ES-I3 (cell line): ENCODE data around the gene SYMPK.
A peak's percentile ranks its signal among the peaks of the same experiment; 100 is the strongest.
"Not testable (repeated sequence)": the region's sequence is repeated elsewhere in the genome, so short reads cannot be mapped to it uniquely, and the experiment has no call there.

ENCODE experiments used
- H3K36me3 ChIP-seq: 2 replicates; pipeline ENCODE4 v1.6.1; 2013; ENCODE audit warnings: mild to moderate bottlenecking, low read length, control low read depth, moderate library complexity; ENCODE audit not compliant: insufficient read depth
- H3K4me1 ChIP-seq: 2 replicates; pipeline ENCODE4 v1.6.1; 2013; ENCODE audit warnings: mild to moderate bottlenecking, control low read depth, low read length; ENCODE audit not compliant: insufficient read depth
- H3K9ac ChIP-seq: 2 replicates; pipeline ENCODE4 v1.6.1; 2013; ENCODE audit warnings: low read depth, mild to moderate bottlenecking, low read length, moderate library complexity
- H3K9me3 ChIP-seq: 2 replicates; pipeline ENCODE4 v1.6.1; 2013; ENCODE audit warnings: mild to moderate bottlenecking, low read length, moderate library complexity; ENCODE audit not compliant: control insufficient read depth, insufficient read depth

Gene SYMPK

DNA sequence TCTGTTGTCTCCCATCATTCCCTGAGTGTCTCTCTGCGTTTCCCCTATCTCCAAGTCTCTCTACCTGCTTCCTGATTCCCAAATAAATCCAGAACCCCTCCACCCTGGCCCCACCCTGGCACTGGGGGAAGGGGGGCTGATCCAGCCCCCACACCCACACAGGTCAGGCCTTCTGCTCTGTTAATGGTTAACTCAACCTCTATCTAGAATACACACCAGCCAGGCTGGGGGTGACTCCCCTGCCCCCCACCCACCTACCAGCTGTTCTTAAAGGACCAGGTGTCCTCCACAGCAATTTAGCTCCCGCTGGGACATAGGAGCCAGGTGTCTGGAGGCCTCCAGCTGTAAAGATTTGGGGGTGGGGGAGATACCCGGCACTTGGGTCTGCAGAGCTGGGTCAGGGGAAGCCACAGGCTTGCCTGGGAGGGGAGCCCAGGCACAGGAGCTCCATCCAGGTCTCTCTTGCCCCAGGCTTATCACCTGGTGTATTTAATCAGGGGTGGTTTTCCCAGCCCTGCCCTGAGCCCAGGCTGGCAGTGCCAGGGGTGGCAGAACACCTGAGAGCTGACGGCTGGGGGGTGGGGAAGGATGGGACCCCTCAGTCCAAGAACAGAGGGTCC lies 19.1 kb upstream of the SYMPK start:
- Histone ChIP-seq H3K9me3 (no peaks in the 10 kb centered on the region), H3K9ac (peak overlapping the region; percentile 54), H3K4me1 (peaks cover 22% of the 10 kb centered on the region), H3K36me3 (no peaks in the 10 kb centered on the region)

DNA sequence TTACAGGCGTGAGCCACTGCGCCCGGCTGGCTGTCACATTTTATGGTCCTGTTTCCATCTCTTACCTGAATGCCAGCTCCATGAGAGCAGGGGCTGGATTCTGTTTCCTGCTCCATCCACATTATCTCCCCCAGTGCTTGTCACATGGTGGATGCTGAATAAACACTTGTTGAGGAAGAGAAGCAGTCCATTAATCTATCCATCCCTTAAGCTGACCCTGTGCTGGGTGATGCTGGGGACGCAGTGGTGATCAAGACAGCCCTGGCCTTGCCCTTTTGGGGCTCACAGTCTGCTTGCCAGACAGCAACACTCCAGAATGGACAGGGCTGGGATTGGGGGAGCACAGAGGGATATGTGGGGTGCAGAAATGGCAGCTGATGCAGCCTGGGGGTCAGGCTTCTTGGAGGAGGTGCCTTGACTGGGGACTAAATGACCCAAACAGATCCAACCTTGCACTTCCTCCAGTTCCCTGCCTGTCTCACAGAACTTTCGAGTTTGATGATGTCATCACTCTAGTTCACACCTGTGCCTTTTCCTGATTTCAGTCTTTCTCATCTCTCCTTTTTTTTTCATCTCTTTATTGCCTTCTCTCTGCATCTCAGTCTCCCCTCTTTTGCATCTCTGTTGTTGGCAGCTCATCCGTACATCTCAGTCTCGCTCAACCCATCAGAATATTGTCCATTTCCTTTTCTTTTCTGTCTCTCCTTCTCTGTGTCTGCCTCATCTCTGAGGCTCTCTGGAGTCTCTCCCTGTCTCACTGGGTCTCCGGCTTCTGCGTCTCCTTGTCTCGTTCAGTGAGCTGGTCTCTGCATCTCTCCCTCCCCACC lies 18.3 kb upstream of the SYMPK start:
- Histone ChIP-seq H3K4me1 (peaks cover 23% of the 10 kb centered on the region), H3K36me3 (no peaks in the 10 kb centered on the region), H3K9ac (no peak overlapping the region), H3K9me3 (no peaks in the 10 kb centered on the region)

DNA sequence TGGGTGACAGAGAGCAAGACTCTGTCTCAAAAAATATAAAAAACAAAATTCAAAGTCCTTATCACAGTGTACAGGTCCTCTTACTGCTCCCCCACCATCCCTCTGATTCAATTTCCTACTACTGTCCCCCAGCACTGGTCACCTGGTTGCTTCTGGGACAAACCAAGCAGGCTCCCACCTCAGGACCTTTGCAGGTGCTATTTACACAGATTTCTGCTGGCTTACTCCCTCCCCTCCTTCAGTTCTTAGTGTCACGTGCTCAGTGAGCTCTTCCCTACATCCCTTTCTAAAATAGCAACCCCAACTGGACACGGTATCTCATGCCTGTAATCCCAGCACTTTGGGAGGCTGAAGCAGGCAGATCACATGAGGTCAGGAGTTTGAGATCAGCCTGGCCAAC lies 17.0 kb upstream of the SYMPK start:
- no peaks in the 10 kb centered on the region for H3K9me3 ChIP-seq
- H3K4me1 ChIP-seq, result peaks cover 23% of the 10 kb centered on the region
- H3K36me3 ChIP-seq, result no peaks in the 10 kb centered on the region
- no peak overlapping the region for H3K9ac ChIP-seq

DNA sequence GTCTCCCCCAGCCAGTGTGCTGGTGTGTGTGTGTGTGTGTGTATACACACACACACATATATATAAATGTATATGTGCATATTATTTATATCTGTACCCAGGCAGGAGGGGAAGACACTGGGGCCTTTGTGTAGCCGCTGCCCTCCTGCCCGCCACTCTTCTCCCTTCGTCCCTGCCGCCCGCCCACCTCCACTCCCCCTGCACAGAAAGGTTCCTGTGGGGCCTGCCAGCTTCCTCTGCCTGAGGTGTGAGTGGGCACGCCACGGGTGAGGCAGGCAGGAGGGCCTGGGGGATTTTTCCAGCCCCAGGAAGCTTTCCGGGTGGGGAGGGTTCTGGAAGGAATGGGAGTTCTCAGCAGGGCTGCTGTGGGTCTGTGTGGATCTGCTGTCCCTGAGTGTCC lies 16.1 kb upstream of the SYMPK start:
- Histone ChIP-seq H3K36me3 (no peaks in the 10 kb centered on the region), H3K4me1 (peaks cover 29% of the 10 kb centered on the region), H3K9me3 (no peaks in the 10 kb centered on the region), H3K9ac (no peak overlapping the region)

DNA sequence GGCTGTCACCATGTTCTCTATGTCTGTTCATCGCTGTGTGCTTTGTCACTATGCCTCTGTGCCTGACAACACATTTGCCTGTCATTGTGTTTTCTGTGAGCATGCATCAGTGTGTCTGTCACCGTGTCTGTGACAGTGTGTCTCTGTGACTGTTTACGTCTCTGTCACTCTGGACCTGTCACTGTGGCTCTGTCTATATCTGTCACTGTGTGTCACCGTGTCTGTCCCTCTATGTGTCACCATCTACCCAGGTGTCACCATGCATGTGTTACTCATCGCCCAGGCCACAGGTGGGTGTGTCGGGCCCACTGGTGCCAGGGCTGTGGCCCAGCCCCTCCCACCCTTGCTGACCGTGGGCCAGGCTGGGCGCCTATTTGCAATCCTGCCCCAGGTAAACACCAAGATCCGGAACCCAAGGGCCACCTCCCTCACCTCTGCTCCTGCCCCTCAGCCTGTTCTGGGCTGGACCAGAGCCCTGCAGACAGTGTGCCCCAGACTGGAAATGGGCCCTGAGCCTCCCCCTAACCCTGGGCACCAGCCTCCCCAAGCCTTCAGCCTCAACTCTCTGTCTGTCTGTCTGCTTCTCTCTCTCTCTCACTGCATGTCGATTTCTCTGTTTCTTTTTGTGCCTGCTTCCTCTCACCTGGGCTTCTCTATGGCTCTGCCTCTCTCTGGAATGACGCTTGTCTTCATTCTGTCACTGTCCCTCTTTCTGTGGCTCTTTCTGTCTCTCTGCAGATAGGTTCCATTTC lies 15.3 kb upstream of the SYMPK start:
- H3K9me3 ChIP-seq, result no peaks in the 10 kb centered on the region
- H3K4me1 ChIP-seq, result peaks cover 36% of the 10 kb centered on the region
- no peak overlapping the region for H3K9ac ChIP-seq
- no peaks in the 10 kb centered on the region for H3K36me3 ChIP-seq

DNA sequence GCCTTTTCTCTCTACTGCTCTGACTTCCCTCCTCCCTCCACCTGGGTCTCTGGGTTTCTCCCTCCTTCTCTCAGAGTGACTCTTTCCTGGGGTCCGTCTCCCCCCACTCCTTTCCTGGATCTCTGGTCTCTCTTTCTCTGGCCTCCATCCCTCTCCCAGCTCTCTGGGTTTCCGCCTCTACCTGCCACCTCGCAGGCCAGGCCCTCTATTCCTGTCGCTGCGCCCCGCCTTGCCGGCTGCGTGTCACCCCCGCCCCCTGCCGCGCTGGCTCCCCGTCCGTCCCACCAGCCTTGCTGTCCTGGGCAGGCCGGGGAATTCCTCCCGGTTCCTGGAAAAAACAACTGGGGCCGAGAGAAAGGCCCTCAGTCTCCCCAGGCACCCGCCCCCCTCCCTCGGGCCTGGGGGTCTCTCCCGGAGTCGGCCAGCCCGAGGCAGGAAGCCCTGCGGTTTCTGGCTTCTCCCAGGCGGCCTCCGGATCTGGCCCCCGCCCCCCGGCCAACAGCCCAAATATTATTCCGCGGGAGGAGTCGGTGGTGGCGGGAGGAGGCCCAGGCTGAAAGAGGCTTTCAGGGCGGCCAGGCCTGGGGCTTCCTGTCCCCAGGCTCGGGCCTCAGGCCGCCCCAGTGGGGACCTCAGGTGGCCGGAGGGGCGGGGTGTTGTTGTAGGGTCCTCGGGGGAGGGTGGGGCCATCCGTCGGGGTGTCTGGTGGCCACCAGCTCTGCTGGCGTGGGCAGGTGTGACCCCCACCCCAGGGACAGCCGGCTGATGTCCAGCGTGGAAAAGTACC lies 13.7 kb upstream of the SYMPK start:
- H3K9ac ChIP-seq, result peak overlapping the region; percentile 51
- H3K36me3 ChIP-seq, result no peaks in the 10 kb centered on the region
- H3K4me1 ChIP-seq, result peaks cover 30% of the 10 kb centered on the region
- H3K9me3 ChIP-seq, result no peaks in the 10 kb centered on the region

DNA sequence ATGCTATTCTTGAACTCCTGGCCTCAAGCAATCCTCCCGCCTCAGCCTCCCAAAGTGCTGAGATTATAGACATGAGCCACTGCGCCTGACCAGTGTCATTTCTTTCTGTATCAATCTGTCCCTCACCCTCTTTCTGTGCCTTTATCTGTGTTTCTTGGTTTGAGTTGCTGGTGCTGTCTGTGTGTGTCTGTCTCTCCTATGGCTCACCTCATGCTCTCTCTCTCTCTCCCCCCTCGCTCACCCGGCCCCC lies 13.1 kb upstream of the SYMPK start:
- peaks cover 24% of the 10 kb centered on the region for H3K4me1 ChIP-seq
- H3K9me3 ChIP-seq, result no peaks in the 10 kb centered on the region
- H3K36me3 ChIP-seq, result no peaks in the 10 kb centered on the region
- H3K9ac ChIP-seq, result peak overlapping the region; percentile 51

DNA sequence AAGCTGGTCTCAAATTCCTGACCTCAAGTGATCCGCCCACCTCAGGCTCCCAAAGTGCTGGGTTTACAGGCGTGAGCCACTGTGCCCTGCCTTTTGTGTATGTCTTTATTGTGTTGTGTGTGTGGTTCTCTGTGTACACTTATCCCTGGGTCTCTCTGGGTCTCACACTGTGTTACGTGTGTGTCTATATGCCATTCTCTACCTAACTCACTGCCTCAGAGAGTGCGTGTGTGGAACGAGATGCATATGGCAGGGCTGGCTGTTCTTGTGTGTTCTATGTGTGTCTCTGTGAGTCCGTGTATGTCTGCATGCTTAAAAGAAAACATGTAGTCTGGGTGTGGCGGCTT lies 11.6 kb upstream of the SYMPK start:
- H3K9ac ChIP-seq, result no peak overlapping the region
- no peaks in the 10 kb centered on the region for H3K9me3 ChIP-seq
- no peaks in the 10 kb centered on the region for H3K36me3 ChIP-seq
- H3K4me1 ChIP-seq, result peaks cover 22% of the 10 kb centered on the region

DNA sequence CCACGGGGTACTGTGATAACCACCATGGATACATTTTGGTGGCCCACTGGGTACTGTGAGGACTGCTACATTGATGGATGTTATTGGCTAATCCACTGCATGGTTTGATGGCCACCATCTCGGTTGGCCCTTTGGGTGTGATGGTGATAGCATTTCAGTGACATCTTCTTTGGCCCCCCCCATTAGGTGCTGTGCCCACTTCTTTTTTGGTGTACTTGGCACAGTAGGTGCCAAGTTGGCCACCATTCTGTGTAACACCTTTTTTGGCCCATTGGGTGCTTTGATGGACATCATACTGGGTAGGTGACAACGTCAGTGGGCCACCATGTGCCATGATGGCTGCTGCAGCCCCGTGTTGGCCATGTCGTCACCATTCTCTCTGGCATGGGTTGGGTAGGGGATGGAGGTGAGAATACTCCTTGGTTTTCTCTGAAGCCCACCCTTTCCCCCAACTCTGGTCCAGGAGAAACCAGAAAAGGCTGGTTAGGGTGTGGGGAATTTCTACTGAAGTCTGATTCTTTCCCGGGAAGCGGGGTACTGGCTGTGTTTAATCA lies 10.3 kb upstream of the SYMPK start:
- no peaks in the 10 kb centered on the region for H3K36me3 ChIP-seq
- H3K4me1 ChIP-seq, result peaks cover 20% of the 10 kb centered on the region
- no peaks in the 10 kb centered on the region for H3K9me3 ChIP-seq
- H3K9ac ChIP-seq, result no peak overlapping the region

DNA sequence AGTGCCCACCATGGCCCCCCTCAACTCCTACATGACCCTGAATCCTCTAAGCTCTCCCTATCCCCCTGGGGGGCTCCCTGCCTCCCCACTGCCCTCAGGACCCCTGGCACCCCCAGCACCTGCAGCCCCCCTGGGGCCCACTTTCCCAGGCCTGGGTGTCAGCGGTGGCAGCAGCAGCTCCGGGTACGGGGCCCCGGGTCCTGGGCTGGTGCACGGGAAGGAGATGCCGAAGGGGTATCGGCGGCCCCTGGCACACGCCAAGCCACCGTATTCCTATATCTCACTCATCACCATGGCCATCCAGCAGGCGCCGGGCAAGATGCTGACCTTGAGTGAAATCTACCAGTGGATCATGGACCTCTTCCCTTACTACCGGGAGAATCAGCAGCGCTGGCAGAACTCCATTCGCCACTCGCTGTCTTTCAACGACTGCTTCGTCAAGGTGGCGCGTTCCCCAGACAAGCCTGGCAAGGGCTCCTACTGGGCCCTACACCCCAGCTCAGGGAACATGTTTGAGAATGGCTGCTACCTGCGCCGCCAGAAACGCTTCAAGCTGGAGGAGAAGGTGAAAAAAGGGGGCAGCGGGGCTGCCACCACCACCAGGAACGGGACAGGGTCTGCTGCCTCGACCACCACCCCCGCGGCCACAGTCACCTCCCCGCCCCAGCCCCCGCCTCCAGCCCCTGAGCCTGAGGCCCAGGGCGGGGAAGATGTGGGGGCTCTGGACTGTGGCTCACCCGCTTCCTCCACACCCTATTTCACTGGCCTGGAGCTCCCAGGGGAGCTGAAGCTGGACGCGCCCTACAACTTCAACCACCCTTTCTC lies 9.4 kb upstream of the SYMPK start:
- H3K4me1 ChIP-seq, result peaks cover 18% of the 10 kb centered on the region
- H3K9me3 ChIP-seq, result no peaks in the 10 kb centered on the region
- no peak overlapping the region for H3K9ac ChIP-seq
- no peaks in the 10 kb centered on the region for H3K36me3 ChIP-seq

DNA sequence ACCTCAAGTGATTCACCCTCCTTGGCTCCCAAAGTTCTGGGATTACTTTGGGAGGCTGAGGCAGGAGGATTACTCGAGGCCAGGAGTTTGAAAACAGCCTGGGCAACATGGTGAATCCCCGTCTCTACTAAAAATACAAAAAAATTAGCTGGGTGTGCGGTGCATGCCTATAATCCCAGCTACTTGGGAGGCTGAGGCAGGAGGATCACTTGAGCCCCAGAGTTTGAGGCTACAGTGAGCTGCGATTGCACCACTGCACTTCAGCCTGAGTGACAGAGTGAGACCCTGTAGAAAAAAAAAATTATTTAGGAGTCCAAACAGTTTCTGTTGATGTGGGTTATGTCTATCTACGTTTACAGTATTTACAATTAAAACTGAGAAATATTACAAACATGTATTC lies 7.9 kb upstream of the SYMPK start:
- Histone ChIP-seq H3K4me1 (peaks cover 27% of the 10 kb centered on the region), H3K9ac (no peak overlapping the region), H3K9me3 (no peaks in the 10 kb centered on the region), H3K36me3 (no peaks in the 10 kb centered on the region)

DNA sequence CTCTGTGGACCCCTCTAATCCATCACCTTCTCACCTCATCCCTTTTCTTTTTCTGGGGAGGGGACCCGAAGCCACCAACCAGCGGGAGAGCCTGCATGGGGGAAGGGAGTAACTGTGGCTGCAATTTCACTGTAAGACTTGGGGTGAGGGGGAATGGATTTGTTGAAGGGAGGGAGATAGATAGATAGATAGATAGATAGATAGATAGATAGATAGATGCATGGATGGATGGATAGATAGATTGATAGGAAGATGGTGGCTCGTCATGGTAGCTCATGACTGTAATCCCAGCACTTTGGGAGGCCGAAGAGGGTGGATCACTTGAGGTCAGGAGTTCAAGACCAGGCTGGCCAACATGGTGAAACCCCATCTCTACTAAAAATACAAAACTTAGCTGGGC lies 4.3 kb upstream of the SYMPK start:
- not testable (repeated sequence) for H3K36me3 ChIP-seq, H3K9ac ChIP-seq, H3K9me3 ChIP-seq
- peaks cover 21% of the 10 kb centered on the region; the same call in 1 of the 2 replicates for H3K4me1 ChIP-seq

DNA sequence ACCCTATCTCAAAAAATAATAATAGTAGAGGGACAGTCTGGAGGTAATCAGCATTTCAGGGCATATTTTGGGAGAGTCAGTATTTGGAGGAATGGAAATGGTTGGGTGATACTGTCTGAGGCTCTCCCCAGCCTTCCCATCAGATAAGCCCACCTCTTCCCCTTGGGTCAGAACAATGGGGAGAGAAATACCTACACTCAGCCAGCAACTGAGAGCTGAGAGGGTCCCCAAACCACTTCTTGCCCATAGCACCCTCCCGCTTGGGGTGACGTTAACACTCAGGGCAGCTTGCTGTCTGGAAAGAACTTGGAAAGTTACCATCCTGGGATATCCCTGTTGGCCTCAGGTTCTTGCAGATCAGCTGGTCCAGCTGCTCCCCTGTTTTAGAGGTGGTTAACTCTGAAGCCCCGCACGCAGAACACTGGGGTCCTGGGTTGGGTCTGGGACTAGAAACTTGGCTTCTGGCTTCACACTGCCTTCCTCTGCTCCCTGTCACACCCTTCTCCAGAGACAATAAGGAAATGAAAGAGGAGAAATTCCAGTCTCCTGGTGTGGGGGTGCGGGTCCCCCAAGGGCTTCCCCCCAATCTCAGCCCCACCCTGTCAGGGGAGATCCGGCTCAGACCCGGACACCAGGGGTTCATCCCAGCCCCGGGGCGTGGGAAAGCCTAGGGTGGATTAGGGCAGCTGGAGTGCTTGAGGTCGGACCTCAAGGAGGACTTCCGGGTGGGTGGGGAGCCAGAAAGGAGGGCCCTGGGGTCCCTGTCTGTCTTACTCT lies 3.6 kb upstream of the SYMPK start:
- Histone ChIP-seq H3K36me3 (no peaks in the 10 kb centered on the region), H3K4me1 (peaks cover 21% of the 10 kb centered on the region; the same call in 1 of the 2 replicates), H3K9ac (no peak overlapping the region), H3K9me3 (no peaks in the 10 kb centered on the region)
